ENCODE data around the gene MRPL27.

The MRPL27 gene

GRCh38 chr17:50386510-50386909 lies 13.5 kb upstream of the MRPL27 start:
- no peak for DNase-seq (ENCODE audit: low spot score)

- no peak for DNase-seq (ENCODE audit: low spot score)
These were observed 9.9 kb upstream of the MRPL27 start for GRCh38 chr17:50382931-50383330.

DNA sequence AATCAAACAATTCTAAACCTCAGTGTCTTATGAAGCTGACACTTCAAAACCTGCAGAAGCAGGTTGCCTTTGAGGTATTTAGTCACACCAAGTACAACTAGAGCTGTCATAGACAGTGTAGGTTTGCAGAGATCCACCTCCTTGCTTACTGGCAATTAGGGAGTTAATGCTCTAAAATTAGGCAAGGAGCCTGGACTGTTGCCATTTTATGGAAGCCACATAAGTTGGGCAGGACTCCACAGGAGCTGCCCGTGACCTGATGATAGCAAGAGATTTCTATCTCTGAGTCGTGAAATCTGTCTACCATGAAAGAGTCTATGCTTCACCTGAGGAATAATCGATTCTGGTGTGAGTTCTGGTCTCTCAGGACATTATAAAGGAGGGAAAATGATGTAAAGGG lies 8.9 kb upstream of the MRPL27 start:
- no peak for DNase-seq (ENCODE audit: low spot score)

DNA sequence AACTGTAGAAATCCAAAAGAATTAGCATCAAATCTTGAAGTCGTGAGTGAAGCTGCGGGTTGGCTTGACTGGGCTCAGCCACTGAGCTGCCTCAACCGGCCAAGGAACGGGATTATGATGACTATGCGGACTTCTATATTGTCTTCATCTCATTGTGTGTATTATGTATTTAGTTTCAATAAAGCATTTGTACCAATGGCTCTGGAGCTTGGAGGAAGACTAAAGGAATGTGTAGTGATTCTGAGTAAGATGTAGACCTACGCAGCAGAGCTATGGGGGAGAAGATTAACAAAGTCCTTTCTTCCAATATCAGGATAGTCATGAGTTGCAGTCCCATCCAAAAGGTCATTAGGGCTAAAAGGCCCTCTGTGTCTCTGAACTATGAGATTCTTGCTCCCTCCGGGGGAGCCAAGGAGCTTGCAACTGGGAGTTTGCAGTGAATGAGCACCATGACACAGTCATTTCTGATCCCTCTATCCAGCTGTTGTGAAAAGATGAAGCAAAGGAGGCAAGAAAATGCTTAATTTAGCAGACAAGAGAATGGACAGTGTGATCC lies 8.4 kb upstream of the MRPL27 start:
- no peak for DNase-seq (ENCODE audit: low spot score)

DNA sequence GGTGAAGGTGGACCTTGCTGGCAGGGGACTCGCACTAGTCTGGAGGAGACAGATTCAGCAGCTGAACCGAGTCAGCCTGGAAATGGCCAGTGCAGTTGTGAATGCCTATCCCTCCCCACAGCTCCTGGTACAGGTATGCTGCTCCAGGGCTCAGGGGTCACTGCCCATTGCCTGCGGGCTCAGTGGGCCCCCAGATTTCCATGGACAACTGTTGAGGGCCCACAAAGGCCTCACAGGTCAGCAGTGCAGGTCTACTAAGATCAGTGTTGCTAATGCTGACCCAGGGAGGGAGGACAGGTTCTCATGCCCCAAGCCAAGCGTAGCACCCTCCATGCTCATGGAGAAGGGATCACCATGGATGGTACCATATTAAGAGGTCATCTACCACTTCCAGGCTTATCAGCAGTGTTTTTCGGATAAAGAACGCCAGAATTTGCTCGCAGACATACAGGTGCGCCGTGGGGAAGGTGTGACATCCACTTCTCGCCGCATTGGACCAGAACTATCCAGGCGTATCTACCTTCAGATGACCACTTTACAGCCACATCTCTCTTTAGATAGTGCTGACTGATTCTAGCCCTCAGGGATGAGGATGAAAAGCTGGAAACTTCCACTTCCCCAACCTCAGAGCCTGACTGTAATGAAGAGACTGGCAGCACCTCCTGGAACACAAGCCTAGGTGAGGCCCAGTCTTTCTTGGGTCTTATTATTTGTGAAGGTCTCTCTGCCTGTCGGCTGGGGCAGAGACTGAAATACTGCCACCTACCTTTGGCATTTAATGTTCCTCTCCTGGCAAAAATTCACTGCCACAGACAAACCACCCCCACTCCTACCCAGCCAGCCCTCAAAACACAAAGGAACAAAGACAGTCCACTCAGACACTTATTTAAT lies 7.6 kb upstream of the MRPL27 start:
- no peak for DNase-seq (ENCODE audit: low spot score)

- no peak for DNase-seq (ENCODE audit: low spot score)
These were observed 6.6 kb upstream of the MRPL27 start for GRCh38 chr17:50379351-50380132.

DNA sequence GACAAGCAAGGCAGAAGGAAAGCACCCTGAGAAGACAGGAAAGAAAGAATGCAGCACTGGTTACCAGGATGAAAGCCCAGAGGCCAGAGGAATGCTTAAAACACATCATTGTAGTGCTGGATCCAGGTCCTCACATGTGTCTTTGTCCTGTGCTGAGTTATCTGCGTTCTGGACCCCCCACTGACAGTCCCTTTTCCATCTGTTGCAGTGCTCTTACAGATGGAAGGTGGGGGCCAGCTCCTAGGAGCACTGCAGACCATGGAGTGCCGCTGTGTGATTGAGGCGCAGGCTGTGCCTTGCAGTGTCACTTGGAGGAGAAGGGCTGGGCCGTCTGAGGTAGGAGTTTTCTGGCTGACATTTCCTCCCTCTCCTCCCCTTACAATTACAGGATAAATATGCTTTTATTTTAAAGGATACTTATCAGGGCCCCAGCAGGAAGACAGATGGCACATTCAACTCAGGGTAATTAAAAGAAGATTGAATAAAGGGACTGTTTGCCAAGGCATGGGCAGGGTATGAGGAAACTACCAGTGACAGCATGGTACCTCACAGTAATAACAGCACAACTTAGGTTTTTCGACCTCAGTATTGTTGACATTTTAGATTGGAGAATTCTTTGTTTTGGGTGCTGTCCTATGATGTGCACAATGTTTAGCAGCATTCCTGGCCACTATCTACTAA lies 3.0 kb upstream of the MRPL27 start:
- DNase-seq (ENCODE audit: low spot score), result no peak

GRCh38 chr17:50373705-50374104 lies 721 bp upstream of the MRPL27 start:
- no peak for DNase-seq (ENCODE audit: low spot score)

DNA sequence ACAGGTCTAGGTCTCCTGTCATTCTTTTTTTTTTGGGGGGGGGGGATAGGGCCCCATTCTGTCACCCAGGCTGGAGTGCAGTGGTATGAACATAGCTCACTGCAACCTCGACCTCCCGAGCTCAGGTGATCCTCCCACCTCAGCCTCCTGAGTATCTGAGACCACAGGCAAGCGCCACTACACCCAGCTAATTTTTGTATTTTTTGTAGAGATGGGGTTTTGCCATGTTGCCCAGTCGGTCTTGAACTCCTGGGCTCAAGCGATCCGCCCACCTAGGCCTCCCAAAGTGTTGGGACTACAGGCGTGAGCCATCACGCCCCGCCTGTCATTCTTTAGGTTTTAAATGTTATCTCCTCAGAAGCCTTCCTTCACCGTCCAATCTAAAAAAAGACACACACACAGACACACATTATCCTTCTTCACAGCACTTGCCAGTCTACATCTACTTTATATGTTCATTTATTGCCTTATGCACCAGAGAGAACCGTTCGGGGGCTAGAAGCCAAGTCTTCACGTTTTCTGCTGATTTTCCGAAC lies 694 bp downstream of the MRPL27 start:
- no peak for DNase-seq (ENCODE audit: low spot score)

DNA sequence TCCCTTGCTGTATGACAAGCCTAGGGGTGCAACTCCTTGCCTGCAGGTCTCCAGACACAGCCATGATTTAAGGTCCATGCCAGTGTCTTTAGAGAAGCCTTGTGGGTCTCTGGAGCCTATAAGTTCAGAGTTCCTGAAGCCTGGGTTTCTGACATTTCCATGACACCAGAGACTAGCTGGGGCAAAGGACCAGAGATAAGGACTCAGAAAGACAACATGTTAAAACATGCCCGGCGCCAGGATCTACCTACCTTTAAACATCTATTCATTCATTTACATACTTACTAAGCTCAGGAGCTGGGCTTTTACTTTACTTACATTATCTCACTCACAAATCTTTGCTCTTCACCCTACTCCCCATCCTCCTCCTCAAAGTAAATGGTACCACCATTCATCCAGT lies 1.5 kb downstream of the MRPL27 start:
- DNase-seq (ENCODE audit: low spot score), result no peak

DNA sequence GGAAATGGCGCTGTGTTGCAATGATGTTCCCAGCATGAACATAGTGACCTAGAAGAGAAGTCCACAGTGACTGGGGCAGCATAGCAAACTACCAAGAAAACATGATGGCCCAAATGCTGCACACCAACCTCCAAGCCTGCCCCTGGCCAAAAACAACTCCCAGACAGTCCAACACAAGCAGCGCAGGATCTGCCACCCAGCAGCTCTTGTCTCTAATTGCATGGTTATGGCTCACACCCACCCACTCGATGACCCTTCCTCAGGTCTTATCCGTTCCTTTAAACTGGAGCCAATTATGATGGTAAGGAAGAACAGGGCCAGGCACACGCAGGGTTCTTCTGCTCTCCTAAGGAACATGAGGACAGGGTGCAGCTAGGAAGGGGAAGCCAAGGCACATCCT lies 2.9 kb downstream of the MRPL27 start:
- DNase-seq (ENCODE audit: low spot score), result no peak

GRCh38 chr17:50367401-50367800 lies 5.6 kb downstream of the MRPL27 start:
- no peak for DNase-seq (ENCODE audit: low spot score)

DNA sequence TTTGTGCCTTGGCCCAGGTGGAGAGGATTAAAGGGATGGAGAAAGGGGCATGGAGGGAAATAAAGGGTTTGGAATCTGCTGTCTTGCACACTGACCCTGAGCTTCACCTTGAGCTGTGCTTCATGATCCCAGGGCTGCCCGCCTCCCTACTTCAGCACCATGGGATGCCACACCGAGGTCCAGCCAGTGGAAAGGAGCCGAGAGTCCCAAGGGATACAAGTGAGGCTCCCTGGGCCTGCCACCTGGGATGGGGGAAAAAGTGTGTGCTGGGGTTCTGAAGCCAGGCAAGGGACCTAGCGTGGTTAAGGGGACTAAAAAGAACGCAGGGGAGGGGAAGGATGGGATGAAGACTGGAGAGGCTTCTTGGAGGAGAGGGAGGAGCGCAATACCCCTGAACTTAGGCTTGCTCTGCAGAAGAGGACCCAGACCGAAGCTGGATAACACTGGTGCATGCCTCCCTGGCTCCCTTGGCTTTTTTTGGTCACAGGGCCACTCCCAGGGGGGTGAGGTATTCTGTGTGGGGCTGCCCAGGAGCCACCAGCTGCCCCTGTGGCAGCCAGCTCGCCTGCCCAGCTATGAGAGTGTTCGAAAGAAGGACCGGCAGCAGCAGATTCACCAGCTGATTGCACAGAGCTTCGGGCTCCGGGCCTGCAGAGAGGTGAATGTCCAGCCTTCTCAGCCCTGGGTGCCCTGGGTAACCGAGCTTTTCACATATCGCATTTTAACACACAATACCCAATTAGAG lies 7.2 kb downstream of the MRPL27 start:
- no peak for DNase-seq (ENCODE audit: low spot score)

DNA sequence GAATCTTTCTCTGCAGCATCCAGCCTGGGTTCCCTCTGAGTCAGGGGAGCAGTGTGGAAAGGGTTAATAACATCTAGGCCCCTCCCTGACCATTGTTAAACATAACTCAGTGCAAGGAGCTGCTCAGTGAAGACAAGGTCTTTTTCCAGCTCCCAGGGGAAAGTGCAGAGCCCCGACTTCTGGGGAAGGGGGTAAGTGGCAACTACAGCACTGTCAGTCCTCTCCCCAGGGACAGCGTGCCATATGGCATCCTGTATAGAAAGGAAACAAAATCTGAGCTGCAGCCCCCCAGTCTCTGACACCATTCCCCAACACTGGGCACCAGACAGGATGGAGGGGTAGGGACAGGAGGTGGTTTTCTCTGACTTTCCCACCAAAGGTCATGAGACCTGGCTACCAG lies 7.8 kb downstream of the MRPL27 start:
- no peak for DNase-seq (ENCODE audit: low spot score)

DNA sequence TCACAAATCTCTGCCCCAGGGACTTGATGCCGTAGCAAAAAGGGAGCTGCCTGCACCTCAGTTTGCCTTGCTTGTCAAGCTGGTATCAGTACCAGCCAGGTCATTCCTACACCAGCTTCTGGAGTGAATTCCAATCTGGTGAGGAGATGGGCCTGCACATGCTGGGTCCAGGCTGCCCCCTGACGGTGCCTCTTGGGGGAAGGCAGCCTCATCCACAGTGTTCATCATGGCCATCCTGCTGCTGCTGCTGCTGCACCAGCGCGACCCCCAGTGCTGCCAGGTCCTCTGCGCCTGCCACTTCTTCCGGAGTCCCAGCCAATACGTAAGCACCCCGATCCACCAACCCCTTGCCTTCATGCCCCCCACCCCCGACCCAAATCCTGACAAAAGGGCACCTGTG lies 8.3 kb downstream of the MRPL27 start:
- peak; percentile 57 for DNase-seq (ENCODE audit: low spot score)

GRCh38 chr17:50364061-50364458 lies 8.9 kb downstream of the MRPL27 start:
- no peak for DNase-seq (ENCODE audit: low spot score)

GRCh38 chr17:50363217-50364060 lies 9.5 kb downstream of the MRPL27 start:
- DNase-seq (ENCODE audit: low spot score), result peak; percentile 48

- no peak for DNase-seq (ENCODE audit: low spot score)
These were observed 10.3 kb downstream of the MRPL27 start for GRCh38 chr17:50362661-50363060.

GRCh38 chr17:50361561-50362480 lies 11.2 kb downstream of the MRPL27 start:
- DNase-seq (ENCODE audit: low spot score), result peak; percentile 88
